ENCODE results near the gene MESP1. TPM values are rescaled to one million over a fixed set of nuclear protein-coding genes. Genes with fewer than 3 reads are reported as not detected.
"Not testable (repeated sequence)": the region's sequence is repeated elsewhere in the genome, so short reads cannot be mapped to it uniquely, and the experiment has no call there.

MESP1 gene
- total and polyA plus RNA-seq, 2 of the 13 experiments (the other 11 are each of a cell fraction or from before 2014, with no cell fraction given), result not detected

GRCh38 chr15:89783111-89783860, 32.2 kb upstream of the MESP1 start:
- H3K4me2 ChIP-seq (ENCODE audit: low read depth, low read length), result no peak overlapping the region
- no peaks in the 10 kb centered on the region for H3K79me2 ChIP-seq (ENCODE audit: insufficient read depth, low read length)
- ATAC-seq (peak; percentile 8), DNase-seq (ENCODE audit: low spot score) (no peak), FAIRE-seq (no peak)
- no TSS peak for BruUV-seq (replicated peaks)
- no peak overlapping the region for H2AFZ ChIP-seq (ENCODE audit: low read length)
- CTCF ChIA-PET (ENCODE audit: low intra/inter-chr PET ratio, low total read pairs), result no interaction called here
- H3K4me1 ChIP-seq (ENCODE audit: insufficient read depth, low read length), result peaks cover 73% of the 10 kb centered on the region
- peaks cover 3 to 26% of the 10 kb centered on the region in 2 experiments; a peak in 4 of 5 replicates for H3K36me3 ChIP-seq (replicated peaks in 1 of 2; ENCODE audit: control insufficient read depth in 1 of 2, insufficient read depth in 2 of 2, low read length in 2 of 2)
- whole genome bisulfite sequencing (ENCODE audit: low lambda C conversion rate), result 96% methylated on average over 7 of the region's 14 CpGs
- no peaks in the 10 kb centered on the region for H3K9me3 ChIP-seq (ENCODE audit: low read length)
- intact Hi-C loops (cut with micrococcal nuclease; ENCODE audit: unreplicated experiment), result no loop called here
- POLR2A ChIA-PET, result interaction anchor here (1.5 kb wide), 1 partner anchor 32 kb away, joined by 5 read pairs; the partner anchor contains the start of gene ANPEP
- H3K4me3 ChIP-seq (replicated peaks in 1 of 3; ENCODE audit: insufficient read depth in 1 of 3, low read depth in 2 of 3, low read length in 3 of 3), result no peak overlapping the region
- no peak for TF ChIP-seq BCL6 (CRISPR knock-in tag; IDR thresholded peaks at IDR 0.05)
- no peak for TF ChIP-seq ATM (IDR thresholded peaks at IDR 0.05; ENCODE audit: borderline replicate concordance)
- no peak for TF ChIP-seq ZNF512 (CRISPR knock-in tag; IDR thresholded peaks at IDR 0.05)
- no peak for TF ChIP-seq KLF13 (CRISPR knock-in tag; IDR thresholded peaks at IDR 0.05)
- H4K20me1 ChIP-seq (ENCODE audit: insufficient read depth, low read length), result no peaks in the 10 kb centered on the region; the same call in 1 of the 2 replicates
- no peak overlapping the region for H3K27ac ChIP-seq (ENCODE audit: extremely low read length, insufficient read depth, low read length)
- peaks cover 0 to 2% of the 10 kb centered on the region in 2 experiments; a peak in 3 of 5 replicates for H3K27me3 ChIP-seq (ENCODE audit: control insufficient read depth in 1 of 2, insufficient read depth in 2 of 2, low read length in 2 of 2)
- in situ Hi-C loops (cut with HindIII; ENCODE audit: extremely low pct_ligation_motif_present, low pct_unique_long_range_greater_than_20kb), result no loop called here
- no peak overlapping the region for H3K9ac ChIP-seq (ENCODE audit: insufficient read depth, low read depth, low read length)

GRCh38 chr15:89782619-89782950, 31.5 kb upstream of the MESP1 start:
- POLR2A ChIA-PET, result interaction anchor here (1.5 kb wide), 1 partner anchor 32 kb away, joined by 5 read pairs; the partner anchor contains the start of gene ANPEP

More at GRCh38 chr15:89782619-89782950, 31.5 kb upstream of the MESP1 start:
- H3K9me3 ChIP-seq (ENCODE audit: low read length); H4K20me1 ChIP-seq (ENCODE audit: insufficient read depth, low read length); BruUV-seq (replicated peaks); in situ Hi-C loops (cut with HindIII; ENCODE audit: extremely low pct_ligation_motif_present, low pct_unique_long_range_greater_than_20kb); H3K4me3 ChIP-seq (replicated peaks in 1 of 3; ENCODE audit: insufficient read depth in 1 of 3, low read depth in 2 of 3, low read length in 3 of 3); H3K4me2 ChIP-seq (ENCODE audit: low read depth, low read length); H3K9ac ChIP-seq (ENCODE audit: insufficient read depth, low read depth, low read length); DNase-seq (ENCODE audit: low spot score); H3K79me2 ChIP-seq (ENCODE audit: insufficient read depth, low read length); FAIRE-seq; intact Hi-C loops (cut with micrococcal nuclease; ENCODE audit: unreplicated experiment); H3K27me3 ChIP-seq (ENCODE audit: control insufficient read depth in 1 of 2, insufficient read depth in 2 of 2, low read length in 2 of 2); H3K27ac ChIP-seq (ENCODE audit: extremely low read length, insufficient read depth, low read length); CTCF ChIA-PET (ENCODE audit: low intra/inter-chr PET ratio, low total read pairs); ATAC-seq; H2AFZ ChIP-seq (ENCODE audit: low read length): not testable (repeated sequence)
- 96% methylated on average over 9 of the region's 9 CpGs for WGBS (ENCODE audit: low lambda C conversion rate)
- Histone ChIP-seq H3K36me3 (replicated peaks in 1 of 2; ENCODE audit: control insufficient read depth in 1 of 2, insufficient read depth in 2 of 2, low read length in 2 of 2) (peaks cover 3 to 21% of the 10 kb centered on the region in 2 experiments; a peak in 4 of 5 replicates), H3K4me1 (ENCODE audit: insufficient read depth, low read length) (peaks cover 73% of the 10 kb centered on the region)

All from HepG2 (cell line).